ENCODE results near the gene CYP4F3. TPM values are rescaled to one million over a fixed set of nuclear protein-coding genes. Genes with fewer than 3 reads are reported as not detected.

The CYP4F3 gene
- polyA plus RNA-seq, 3 donors, result 0.15 to 0.51 (median 0.18) TPM

Other genes with a start within 250 kb of the CYP4F3 start
- gene AKAP8L, start 221.9 kb upstream of the CYP4F3 start, polyA plus RNA-seq (ENCODE audit: insufficient read length in 3 of 3), result 100 to 1,000 TPM in 1 of 3 donors, 10 to 100 TPM in 2; 93.0 to 101 (median 96.4) TPM
- gene WIZ, start 190.9 kb upstream of the CYP4F3 start, polyA plus RNA-seq (ENCODE audit: insufficient read length in 3 of 3), result 10 to 100 TPM; 22.4 to 26.1 (median 22.4) TPM
- 1 to 10 TPM in 2 of 3 donors, under 1 TPM in 1; 0.61 to 1.5 (median 1.0) TPM for gene RASAL3, start 176.4 kb upstream of the CYP4F3 start, polyA plus RNA-seq (ENCODE audit: insufficient read length in 3 of 3)
- gene PGLYRP2, start 161.4 kb upstream of the CYP4F3 start, polyA plus RNA-seq (ENCODE audit: insufficient read length in 3 of 3), result under 1 TPM in 1 of 3 donors, not detected in 2; 0.07 TPM
- under 1 TPM in 2 of 3 donors, not detected in 1; 0.28 to 0.41 TPM for gene CYP4F22, start 132.4 kb upstream of the CYP4F3 start, polyA plus RNA-seq (ENCODE audit: insufficient read length in 3 of 3)
- gene CYP4F8, start 25.7 kb upstream of the CYP4F3 start, polyA plus RNA-seq (ENCODE audit: insufficient read length in 3 of 3), result under 1 TPM in 1 of 3 donors, not detected in 2; 0.04 TPM
- under 1 TPM in 2 of 3 donors, not detected in 1; 0.49 to 0.61 TPM for gene CYP4F12, start 32.2 kb downstream of the CYP4F3 start, polyA plus RNA-seq (ENCODE audit: insufficient read length in 3 of 3)
- gene OR10H2, start 87.1 kb downstream of the CYP4F3 start, polyA plus RNA-seq (ENCODE audit: insufficient read length in 3 of 3), result not detected
- gene OR10H3, start 97.1 kb downstream of the CYP4F3 start, polyA plus RNA-seq (ENCODE audit: insufficient read length in 3 of 3), result not detected
- gene OR10H5, start 146.8 kb downstream of the CYP4F3 start, polyA plus RNA-seq (ENCODE audit: insufficient read length in 3 of 3), result under 1 TPM; 0.01 to 0.04 (median 0.03) TPM
- under 1 TPM in 2 of 3 donors, not detected in 1; 0.04 to 0.07 TPM for gene OR10H1, start 174.8 kb downstream of the CYP4F3 start, polyA plus RNA-seq (ENCODE audit: insufficient read length in 3 of 3)